Stomach (tissue), 4 donors: ENCODE results near the gene SUCLG2.

ENCODE experiments used
- POLR2A ChIP-seq, 4 donors: fragments of 450-650 bp; IDR thresholded peaks; one replicate each; pipeline ENCODE4 v1.6.1; 2016; ENCODE audit warnings: antibody characterized with exemption in 4 of 4, control low read depth in 2 of 4, mild to moderate bottlenecking in 1 of 4, moderate library complexity in 1 of 4
- TF ChIP-seq, protein P1 (sequence below), 7 experiments: fragments of 450-650 bp in 4 of 7; fragments of 200-600 bp in 3 of 7; sonication (generic) in 3 of 7; IDR thresholded peaks; one replicate each; pipeline ENCODE4 v1.5.1; 2016 to 2019; ENCODE audit warnings: antibody characterized with exemption in 7 of 7, control low read depth in 2 of 7, mild to moderate bottlenecking in 1 of 7

DNA sequence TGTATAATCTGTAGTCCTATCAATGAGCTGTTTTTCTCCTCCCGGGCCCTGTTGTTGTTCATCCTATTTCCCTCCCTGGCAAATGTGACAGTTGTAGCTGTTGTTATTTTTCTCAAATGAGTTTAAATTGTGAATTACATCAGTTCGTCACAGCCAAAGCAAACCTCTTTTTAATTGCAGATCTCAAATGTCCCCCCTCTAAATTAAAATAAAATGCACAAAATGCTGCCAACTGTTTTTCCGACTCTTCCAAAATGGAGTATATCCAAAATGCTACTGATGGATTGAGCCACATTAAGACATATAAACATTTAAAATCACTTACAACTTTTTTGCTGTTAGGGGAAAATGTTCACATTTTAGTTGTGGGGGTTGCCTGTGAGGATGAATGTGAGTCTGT is 29.8 kb upstream of the SUCLG2 start:
- no peak for TF ChIP-seq POLR2A (IDR thresholded peaks at IDR 0.05)
- TF ChIP-seq, protein P1, sequence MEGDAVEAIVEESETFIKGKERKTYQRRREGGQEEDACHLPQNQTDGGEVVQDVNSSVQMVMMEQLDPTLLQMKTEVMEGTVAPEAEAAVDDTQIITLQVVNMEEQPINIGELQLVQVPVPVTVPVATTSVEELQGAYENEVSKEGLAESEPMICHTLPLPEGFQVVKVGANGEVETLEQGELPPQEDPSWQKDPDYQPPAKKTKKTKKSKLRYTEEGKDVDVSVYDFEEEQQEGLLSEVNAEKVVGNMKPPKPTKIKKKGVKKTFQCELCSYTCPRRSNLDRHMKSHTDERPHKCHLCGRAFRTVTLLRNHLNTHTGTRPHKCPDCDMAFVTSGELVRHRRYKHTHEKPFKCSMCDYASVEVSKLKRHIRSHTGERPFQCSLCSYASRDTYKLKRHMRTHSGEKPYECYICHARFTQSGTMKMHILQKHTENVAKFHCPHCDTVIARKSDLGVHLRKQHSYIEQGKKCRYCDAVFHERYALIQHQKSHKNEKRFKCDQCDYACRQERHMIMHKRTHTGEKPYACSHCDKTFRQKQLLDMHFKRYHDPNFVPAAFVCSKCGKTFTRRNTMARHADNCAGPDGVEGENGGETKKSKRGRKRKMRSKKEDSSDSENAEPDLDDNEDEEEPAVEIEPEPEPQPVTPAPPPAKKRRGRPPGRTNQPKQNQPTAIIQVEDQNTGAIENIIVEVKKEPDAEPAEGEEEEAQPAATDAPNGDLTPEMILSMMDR (IDR thresholded peaks at IDR 0.05) = no peak
